Camera-type eye (tissue), 1 donor: ENCODE results near the gene STARD13. TPM values are rescaled to one million over a fixed set of nuclear protein-coding genes. Genes with fewer than 3 reads are reported as not detected.

Source experiments
- total RNA-seq: library from RNA; depleted of rRNA; stranded (reverse); fragments of >200 nt; gene quantifications from one replicate; pipeline ENCODE4 v1.2.3, GENCODE V29; 2014

STARD13 gene, protein sequence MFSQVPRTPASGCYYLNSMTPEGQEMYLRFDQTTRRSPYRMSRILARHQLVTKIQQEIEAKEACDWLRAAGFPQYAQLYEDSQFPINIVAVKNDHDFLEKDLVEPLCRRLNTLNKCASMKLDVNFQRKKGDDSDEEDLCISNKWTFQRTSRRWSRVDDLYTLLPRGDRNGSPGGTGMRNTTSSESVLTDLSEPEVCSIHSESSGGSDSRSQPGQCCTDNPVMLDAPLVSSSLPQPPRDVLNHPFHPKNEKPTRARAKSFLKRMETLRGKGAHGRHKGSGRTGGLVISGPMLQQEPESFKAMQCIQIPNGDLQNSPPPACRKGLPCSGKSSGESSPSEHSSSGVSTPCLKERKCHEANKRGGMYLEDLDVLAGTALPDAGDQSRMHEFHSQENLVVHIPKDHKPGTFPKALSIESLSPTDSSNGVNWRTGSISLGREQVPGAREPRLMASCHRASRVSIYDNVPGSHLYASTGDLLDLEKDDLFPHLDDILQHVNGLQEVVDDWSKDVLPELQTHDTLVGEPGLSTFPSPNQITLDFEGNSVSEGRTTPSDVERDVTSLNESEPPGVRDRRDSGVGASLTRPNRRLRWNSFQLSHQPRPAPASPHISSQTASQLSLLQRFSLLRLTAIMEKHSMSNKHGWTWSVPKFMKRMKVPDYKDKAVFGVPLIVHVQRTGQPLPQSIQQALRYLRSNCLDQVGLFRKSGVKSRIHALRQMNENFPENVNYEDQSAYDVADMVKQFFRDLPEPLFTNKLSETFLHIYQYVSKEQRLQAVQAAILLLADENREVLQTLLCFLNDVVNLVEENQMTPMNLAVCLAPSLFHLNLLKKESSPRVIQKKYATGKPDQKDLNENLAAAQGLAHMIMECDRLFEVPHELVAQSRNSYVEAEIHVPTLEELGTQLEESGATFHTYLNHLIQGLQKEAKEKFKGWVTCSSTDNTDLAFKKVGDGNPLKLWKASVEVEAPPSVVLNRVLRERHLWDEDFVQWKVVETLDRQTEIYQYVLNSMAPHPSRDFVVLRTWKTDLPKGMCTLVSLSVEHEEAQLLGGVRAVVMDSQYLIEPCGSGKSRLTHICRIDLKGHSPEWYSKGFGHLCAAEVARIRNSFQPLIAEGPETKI
- 30.0 TPM for total RNA-seq

DNA sequence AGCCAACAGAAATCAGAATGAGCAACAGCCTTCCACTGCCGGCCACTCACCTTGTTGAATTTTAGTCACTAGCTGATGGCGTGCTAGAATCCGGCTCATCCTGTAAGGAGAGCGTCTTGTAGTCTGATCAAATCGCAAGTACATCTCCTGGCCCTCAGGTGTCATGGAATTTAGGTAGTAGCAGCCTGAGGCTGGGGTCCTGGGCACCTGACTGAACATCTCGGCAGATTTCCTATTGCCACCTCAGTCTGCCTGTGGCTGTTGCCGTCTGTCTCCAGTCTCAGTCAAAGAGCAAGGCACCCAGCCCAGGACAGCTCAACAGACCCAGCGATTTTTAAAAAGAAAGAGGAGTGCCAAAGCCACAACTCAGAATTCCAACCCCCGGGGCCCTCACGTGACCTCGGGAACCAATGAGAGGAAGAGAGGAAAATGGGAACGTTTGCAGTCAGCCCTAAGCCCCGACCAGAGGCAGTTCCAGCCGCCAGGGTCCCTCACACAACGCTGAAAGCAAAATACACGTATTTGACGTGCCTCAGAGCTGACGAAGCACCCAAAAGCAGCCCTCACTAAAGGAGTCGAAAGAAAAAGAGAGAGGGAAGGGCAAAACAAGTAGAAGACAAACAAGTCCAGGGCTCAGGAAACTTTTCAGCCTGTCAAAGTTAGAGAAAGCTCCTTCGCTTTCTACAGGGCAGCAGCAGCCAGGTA, at the start of gene STARD13:
Gene STARD13 (minus strand): TSS at position 336 of the 705 bp plus-strand sequence. CDS start 117 bp downstream, at position 219.

